Measurements from ENCODE around the gene MBNL2.

Gene MBNL2

GRCh38 chr13:97255515-97256021 is 33.4 kb downstream of the MBNL2 start:
- no peak for DNase-seq

- DNase-seq = no peak
These were observed 34.2 kb downstream of the MBNL2 start for GRCh38 chr13:97256343-97256783.

- DNase-seq = no peak
These were observed 35.2 kb downstream of the MBNL2 start for GRCh38 chr13:97257228-97257755.

- DNase-seq = no peak
These were observed 36.0 kb downstream of the MBNL2 start for GRCh38 chr13:97257800-97258799.

- DNase-seq = no peak
These were observed 36.7 kb downstream of the MBNL2 start for GRCh38 chr13:97258801-97259200.

GRCh38 chr13:97259410-97259797 is 37.3 kb downstream of the MBNL2 start:
- no peak for DNase-seq

GRCh38 chr13:97259798-97260714 is 37.9 kb downstream of the MBNL2 start:
- no peak for DNase-seq

GRCh38 chr13:97261254-97262005 is 39.3 kb downstream of the MBNL2 start:
- no peak for DNase-seq

- DNase-seq = no peak
These were observed 39.9 kb downstream of the MBNL2 start for GRCh38 chr13:97262058-97262457.

- no peak for DNase-seq
These were observed 41.0 kb downstream of the MBNL2 start for GRCh38 chr13:97263160-97263559.

- DNase-seq = no peak
These were observed 42.5 kb downstream of the MBNL2 start for GRCh38 chr13:97264663-97265062.

- no peak for DNase-seq
These were observed 44.2 kb downstream of the MBNL2 start for GRCh38 chr13:97266332-97266731.

- DNase-seq = no peak
These were observed 44.8 kb downstream of the MBNL2 start for GRCh38 chr13:97266772-97267417.

- DNase-seq = no peak
These were observed 45.4 kb downstream of the MBNL2 start for GRCh38 chr13:97267418-97268059.

GRCh38 chr13:97268772-97269171 is 46.6 kb downstream of the MBNL2 start:
- no peak for DNase-seq

- no peak for DNase-seq
These were observed 47.5 kb downstream of the MBNL2 start for GRCh38 chr13:97269603-97270002.

- DNase-seq = no peak
These were observed 50.4 kb downstream of the MBNL2 start for GRCh38 chr13:97272526-97272925.

GRCh38 chr13:97273341-97273831 is 51.3 kb downstream of the MBNL2 start:
- no peak for DNase-seq

GRCh38 chr13:97274829-97275649 is 52.9 kb downstream of the MBNL2 start:
- DNase-seq = no peak

All from DMS153 (cell line).